WTC11 (cell line): Measurements from ENCODE around the gene NEB. TPM values are rescaled to one million over a fixed set of nuclear protein-coding genes. Genes with fewer than 3 reads are reported as not detected.

ENCODE experiments used
- ATAC-seq: fragments of 200-7000 bp; cut with Tn5 transposase; 2 replicates; pipeline ENCODE4 v1.10.0; 2021; ENCODE audit warnings: mild to moderate bottlenecking, moderate library complexity
- CTCF ChIA-PET: fragments of 300-600 bp; sonication (Branson Sonifier 250); formaldehyde crosslinking; loops from one replicate; lab custom pipeline; 2021; ENCODE audit warnings: antibody characterized with exemption; lab: Charles Lee
- POLR2A ChIA-PET: fragments of 350-600 bp; sonication (Branson Sonifier 250); formaldehyde crosslinking; loops from one replicate; lab custom pipeline; 2021; ENCODE audit warnings: antibody characterized with exemption; lab: Charles Lee
- DNase-seq: peaks from one replicate; pipeline ENCODE4 v3.0.0; 2021; ENCODE audit warnings: low spot score
- H3K27ac Mint-ChIP-seq: 2 replicates; pipeline ENCODE4 v1.8.0; 2021; ENCODE audit warnings: mixed read lengths
- H3K27me3 Mint-ChIP-seq: 2 replicates; pipeline ENCODE4 v1.8.0; 2021; ENCODE audit warnings: low read depth, mild to moderate bottlenecking, moderate library complexity, mixed read lengths
- H3K36me3 Mint-ChIP-seq: 2 replicates; pipeline ENCODE4 v1.8.0; 2021; ENCODE audit warnings: mixed read lengths
- H3K4me1 Mint-ChIP-seq: 2 replicates; pipeline ENCODE4 v1.8.0; 2022; ENCODE audit warnings: mixed read lengths
- H3K4me3 Mint-ChIP-seq: 2 replicates; pipeline ENCODE4 v1.8.0; 2021; ENCODE audit warnings: mild to moderate bottlenecking, moderate library complexity, mixed read lengths
- H3K9me3 Mint-ChIP-seq: 2 replicates; pipeline ENCODE4 v1.8.0; 2021; ENCODE audit warnings: mixed read lengths
- ATF1 ChIP-seq: sonication (generic); formaldehyde crosslinking; IDR thresholded peaks from 2 replicates; pipeline ENCODE4 v1.8.1; 2023; ENCODE audit warnings: mild to moderate bottlenecking, moderate library complexity, missing genetic modification reagents
- CREM ChIP-seq: sonication (generic); formaldehyde crosslinking; IDR thresholded peaks from 2 replicates; pipeline ENCODE4 v1.8.1; 2022; ENCODE audit warnings: mild to moderate bottlenecking, missing genetic modification reagents, moderate library complexity
- EMX1 ChIP-seq: fragments of 250-450 bp; sonication (Bioruptor Pico); IDR thresholded peaks from 2 replicates; pipeline ENCODE4 v1.8.0; 2021; ENCODE audit warnings: mild to moderate bottlenecking
- FOXK1 ChIP-seq: sonication (generic); formaldehyde crosslinking; IDR thresholded peaks from 2 replicates; pipeline ENCODE4 v1.8.0; 2022; ENCODE audit warnings: mild to moderate bottlenecking, moderate library complexity, missing genetic modification reagents
- FOXP1 ChIP-seq: sonication (generic); formaldehyde crosslinking; IDR thresholded peaks from 2 replicates; pipeline ENCODE4 v1.8.0; 2022; ENCODE audit warnings: missing genetic modification reagents, mild to moderate bottlenecking, moderate library complexity, borderline replicate concordance
- FOXP4 ChIP-seq: sonication (generic); formaldehyde crosslinking; IDR thresholded peaks from 2 replicates; pipeline ENCODE4 v1.8.0; 2022; ENCODE audit warnings: mild to moderate bottlenecking, missing genetic modification reagents
- GTF2I ChIP-seq: fragments of 250-450 bp; sonication (Bioruptor Pico); conservative IDR thresholded peaks from 2 replicates; pipeline ENCODE4 v1.4.0; 2021; ENCODE audit warnings: mild to moderate bottlenecking
- JAZF1 ChIP-seq: fragments of 250-450 bp; sonication (Bioruptor Pico); IDR thresholded peaks from 2 replicates; pipeline ENCODE4 v1.9.0; 2021; ENCODE audit warnings: moderate library complexity, mild to moderate bottlenecking, inconsistent platforms
- MXD4 ChIP-seq: fragments of 250-450 bp; sonication (Bioruptor Pico); IDR thresholded peaks from 2 replicates; pipeline ENCODE4 v1.8.0; 2021; ENCODE audit warnings: mild to moderate bottlenecking, moderate library complexity, borderline replicate concordance
- NFE2L1 ChIP-seq: sonication (generic); formaldehyde crosslinking; IDR thresholded peaks from 2 replicates; pipeline ENCODE4 v1.8.1; 2023; ENCODE audit warnings: missing genetic modification reagents
- RELA ChIP-seq: sonication (generic); formaldehyde crosslinking; IDR thresholded peaks from 2 replicates; pipeline ENCODE4 v1.8.1; 2022; ENCODE audit warnings: missing genetic modification reagents, mild to moderate bottlenecking, borderline replicate concordance
- TEAD4 ChIP-seq: sonication (generic); formaldehyde crosslinking; IDR thresholded peaks from 2 replicates; pipeline ENCODE4 v1.8.0; 2022; ENCODE audit warnings: mild to moderate bottlenecking, missing genetic modification reagents
- ZNF138 ChIP-seq: sonication (generic); formaldehyde crosslinking; conservative IDR thresholded peaks from 2 replicates; pipeline ENCODE4 v1.8.1; 2022; ENCODE audit warnings: mild to moderate bottlenecking, moderate library complexity, missing genetic modification reagents
- ZNF232 ChIP-seq: sonication (generic); formaldehyde crosslinking; IDR thresholded peaks from 2 replicates; pipeline ENCODE4 v1.8.0; 2022; ENCODE audit warnings: mild to moderate bottlenecking, missing genetic modification reagents
- ZNF416 ChIP-seq: fragments of 250-450 bp; sonication (Bioruptor Pico); IDR thresholded peaks from 2 replicates; pipeline ENCODE4 v1.9.0; 2021; ENCODE audit warnings: mild to moderate bottlenecking, inconsistent platforms
- ZNF532 ChIP-seq: fragments of 250-450 bp; sonication (Bioruptor Pico); IDR thresholded peaks from 2 replicates; pipeline ENCODE4 v1.9.0; 2021; ENCODE audit warnings: mild to moderate bottlenecking, borderline replicate concordance
- total RNA-seq: library from RNA; stranded (reverse); gene quantifications from 3 replicates; pipeline ENCODE4 v1.2.3, GENCODE V29; 2021
- TF ChIP-seq, protein P1 (sequence below): sonication (generic); formaldehyde crosslinking; IDR thresholded peaks from 2 replicates; pipeline ENCODE4 v1.8.0; 2022; ENCODE audit warnings: mild to moderate bottlenecking, missing genetic modification reagents
- TF ChIP-seq, protein P2 (sequence below): fragments of 250-450 bp; sonication (Bioruptor Pico); IDR thresholded peaks from 2 replicates; pipeline ENCODE4 v2.1.2; 2022; ENCODE audit warnings: mild to moderate bottlenecking, moderate library complexity
- TF ChIP-seq, protein P3 (sequence below): sonication (generic); formaldehyde crosslinking; IDR thresholded peaks from 2 replicates; pipeline ENCODE4 v1.8.0; 2022; ENCODE audit warnings: missing genetic modification reagents
- TF ChIP-seq, protein P4 (sequence below): sonication (generic); formaldehyde crosslinking; conservative IDR thresholded peaks from 2 replicates; pipeline ENCODE4 v1.8.1; 2023; ENCODE audit warnings: mild to moderate bottlenecking, low read depth, missing genetic modification reagents, moderate library complexity
- TF ChIP-seq, protein P5 (sequence below): sonication (generic); formaldehyde crosslinking; IDR thresholded peaks from 2 replicates; pipeline ENCODE4 v1.8.1; 2022; ENCODE audit warnings: low read depth, missing genetic modification reagents, borderline replicate concordance

The NEB gene
- total RNA-seq, 1 experiment from 2014 or later, result 1.9 TPM

- no peak for TF ChIP-seq NFE2L1 (CRISPR knock-in tag)
- no peak for TF ChIP-seq CREM
- TF ChIP-seq FOXP1 (CRISPR knock-in tag), result no peak
- TF ChIP-seq, protein P1, sequence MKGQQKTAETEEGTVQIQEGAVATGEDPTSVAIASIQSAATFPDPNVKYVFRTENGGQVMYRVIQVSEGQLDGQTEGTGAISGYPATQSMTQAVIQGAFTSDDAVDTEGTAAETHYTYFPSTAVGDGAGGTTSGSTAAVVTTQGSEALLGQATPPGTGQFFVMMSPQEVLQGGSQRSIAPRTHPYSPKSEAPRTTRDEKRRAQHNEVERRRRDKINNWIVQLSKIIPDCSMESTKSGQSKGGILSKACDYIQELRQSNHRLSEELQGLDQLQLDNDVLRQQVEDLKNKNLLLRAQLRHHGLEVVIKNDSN (CRISPR knock-in tag), result no peak
- no peak for TF ChIP-seq FOXP4 (CRISPR knock-in tag)
- TF ChIP-seq ZNF416 (CRISPR knock-in tag), result no peak
- no peak for TF ChIP-seq GTF2I (CRISPR knock-in tag)
Observed at GRCh38 chr2:151459358-151459757, 274.9 kb downstream of the NEB start (continued).

GRCh38 chr2:151439127-151439526, 295.1 kb downstream of the NEB start:
- Mint-ChIP-seq H3K4me3 (no peak overlapping the region), H3K27ac (no peak overlapping the region), H3K27me3 (no peaks in the 10 kb centered on the region), H3K36me3 (peaks cover 79% of the 10 kb centered on the region), H3K4me1 (0 out of 2 replicates have a peak, but pooled peaks cover 3% of the 10 kb centered on the region), H3K9me3 (no peaks in the 10 kb centered on the region)
- ChIA-PET CTCF (interaction anchor here (0.6 kb wide), 1 partner anchor 106 kb away, joined by 3 read pairs; no protein-coding TSS in a partner anchor), POLR2A (no interaction called here)
- ATAC-seq (no peak), DNase-seq (no peak)
- TF ChIP-seq, protein P2, sequence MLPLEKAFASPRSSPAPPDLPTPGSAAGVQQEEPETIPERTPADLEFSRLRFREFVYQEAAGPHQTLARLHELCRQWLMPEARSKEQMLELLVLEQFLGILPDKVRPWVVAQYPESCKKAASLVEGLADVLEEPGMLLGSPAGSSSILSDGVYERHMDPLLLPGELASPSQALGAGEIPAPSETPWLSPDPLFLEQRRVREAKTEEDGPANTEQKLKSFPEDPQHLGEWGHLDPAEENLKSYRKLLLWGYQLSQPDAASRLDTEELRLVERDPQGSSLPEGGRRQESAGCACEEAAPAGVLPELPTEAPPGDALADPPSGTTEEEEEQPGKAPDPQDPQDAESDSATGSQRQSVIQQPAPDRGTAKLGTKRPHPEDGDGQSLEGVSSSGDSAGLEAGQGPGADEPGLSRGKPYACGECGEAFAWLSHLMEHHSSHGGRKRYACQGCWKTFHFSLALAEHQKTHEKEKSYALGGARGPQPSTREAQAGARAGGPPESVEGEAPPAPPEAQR (CRISPR knock-in tag), result no peak
- no peak for TF ChIP-seq ZNF232 (CRISPR knock-in tag)
- TF ChIP-seq, protein P3, sequence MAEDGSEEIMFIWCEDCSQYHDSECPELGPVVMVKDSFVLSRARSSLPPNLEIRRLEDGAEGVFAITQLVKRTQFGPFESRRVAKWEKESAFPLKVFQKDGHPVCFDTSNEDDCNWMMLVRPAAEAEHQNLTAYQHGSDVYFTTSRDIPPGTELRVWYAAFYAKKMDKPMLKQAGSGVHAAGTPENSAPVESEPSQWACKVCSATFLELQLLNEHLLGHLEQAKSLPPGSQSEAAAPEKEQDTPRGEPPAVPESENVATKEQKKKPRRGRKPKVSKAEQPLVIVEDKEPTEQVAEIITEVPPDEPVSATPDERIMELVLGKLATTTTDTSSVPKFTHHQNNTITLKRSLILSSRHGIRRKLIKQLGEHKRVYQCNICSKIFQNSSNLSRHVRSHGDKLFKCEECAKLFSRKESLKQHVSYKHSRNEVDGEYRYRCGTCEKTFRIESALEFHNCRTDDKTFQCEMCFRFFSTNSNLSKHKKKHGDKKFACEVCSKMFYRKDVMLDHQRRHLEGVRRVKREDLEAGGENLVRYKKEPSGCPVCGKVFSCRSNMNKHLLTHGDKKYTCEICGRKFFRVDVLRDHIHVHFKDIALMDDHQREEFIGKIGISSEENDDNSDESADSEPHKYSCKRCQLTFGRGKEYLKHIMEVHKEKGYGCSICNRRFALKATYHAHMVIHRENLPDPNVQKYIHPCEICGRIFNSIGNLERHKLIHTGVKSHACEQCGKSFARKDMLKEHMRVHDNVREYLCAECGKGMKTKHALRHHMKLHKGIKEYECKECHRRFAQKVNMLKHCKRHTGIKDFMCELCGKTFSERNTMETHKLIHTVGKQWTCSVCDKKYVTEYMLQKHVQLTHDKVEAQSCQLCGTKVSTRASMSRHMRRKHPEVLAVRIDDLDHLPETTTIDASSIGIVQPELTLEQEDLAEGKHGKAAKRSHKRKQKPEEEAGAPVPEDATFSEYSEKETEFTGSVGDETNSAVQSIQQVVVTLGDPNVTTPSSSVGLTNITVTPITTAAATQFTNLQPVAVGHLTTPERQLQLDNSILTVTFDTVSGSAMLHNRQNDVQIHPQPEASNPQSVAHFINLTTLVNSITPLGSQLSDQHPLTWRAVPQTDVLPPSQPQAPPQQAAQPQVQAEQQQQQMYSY (CRISPR knock-in tag), result no peak
- TF ChIP-seq RELA (CRISPR knock-in tag), result no peak
- TF ChIP-seq EMX1 (CRISPR knock-in tag), result no peak
- no peak for TF ChIP-seq ATF1 (CRISPR knock-in tag)
- TF ChIP-seq, protein P4, sequence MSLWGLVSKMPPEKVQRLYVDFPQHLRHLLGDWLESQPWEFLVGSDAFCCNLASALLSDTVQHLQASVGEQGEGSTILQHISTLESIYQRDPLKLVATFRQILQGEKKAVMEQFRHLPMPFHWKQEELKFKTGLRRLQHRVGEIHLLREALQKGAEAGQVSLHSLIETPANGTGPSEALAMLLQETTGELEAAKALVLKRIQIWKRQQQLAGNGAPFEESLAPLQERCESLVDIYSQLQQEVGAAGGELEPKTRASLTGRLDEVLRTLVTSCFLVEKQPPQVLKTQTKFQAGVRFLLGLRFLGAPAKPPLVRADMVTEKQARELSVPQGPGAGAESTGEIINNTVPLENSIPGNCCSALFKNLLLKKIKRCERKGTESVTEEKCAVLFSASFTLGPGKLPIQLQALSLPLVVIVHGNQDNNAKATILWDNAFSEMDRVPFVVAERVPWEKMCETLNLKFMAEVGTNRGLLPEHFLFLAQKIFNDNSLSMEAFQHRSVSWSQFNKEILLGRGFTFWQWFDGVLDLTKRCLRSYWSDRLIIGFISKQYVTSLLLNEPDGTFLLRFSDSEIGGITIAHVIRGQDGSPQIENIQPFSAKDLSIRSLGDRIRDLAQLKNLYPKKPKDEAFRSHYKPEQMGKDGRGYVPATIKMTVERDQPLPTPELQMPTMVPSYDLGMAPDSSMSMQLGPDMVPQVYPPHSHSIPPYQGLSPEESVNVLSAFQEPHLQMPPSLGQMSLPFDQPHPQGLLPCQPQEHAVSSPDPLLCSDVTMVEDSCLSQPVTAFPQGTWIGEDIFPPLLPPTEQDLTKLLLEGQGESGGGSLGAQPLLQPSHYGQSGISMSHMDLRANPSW, result no peak
- no peak for TF ChIP-seq ZNF532 (CRISPR knock-in tag)
- no peak for TF ChIP-seq MXD4 (CRISPR knock-in tag)
- TF ChIP-seq ZNF138 (CRISPR knock-in tag), result no peak
- no peak for TF ChIP-seq FOXK1 (CRISPR knock-in tag)
- TF ChIP-seq, protein P5, sequence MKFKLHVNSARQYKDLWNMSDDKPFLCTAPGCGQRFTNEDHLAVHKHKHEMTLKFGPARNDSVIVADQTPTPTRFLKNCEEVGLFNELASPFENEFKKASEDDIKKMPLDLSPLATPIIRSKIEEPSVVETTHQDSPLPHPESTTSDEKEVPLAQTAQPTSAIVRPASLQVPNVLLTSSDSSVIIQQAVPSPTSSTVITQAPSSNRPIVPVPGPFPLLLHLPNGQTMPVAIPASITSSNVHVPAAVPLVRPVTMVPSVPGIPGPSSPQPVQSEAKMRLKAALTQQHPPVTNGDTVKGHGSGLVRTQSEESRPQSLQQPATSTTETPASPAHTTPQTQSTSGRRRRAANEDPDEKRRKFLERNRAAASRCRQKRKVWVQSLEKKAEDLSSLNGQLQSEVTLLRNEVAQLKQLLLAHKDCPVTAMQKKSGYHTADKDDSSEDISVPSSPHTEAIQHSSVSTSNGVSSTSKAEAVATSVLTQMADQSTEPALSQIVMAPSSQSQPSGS (CRISPR knock-in tag), result no peak
- no peak for TF ChIP-seq JAZF1 (CRISPR knock-in tag)
- TF ChIP-seq TEAD4, result no peak
